ENCODE results near the gene FAM43A.

FAM43A gene

GRCh38 chr3:194711913-194712312, 26.2 kb downstream of the FAM43A start:
- DNase-seq (ENCODE audit: low read depth): peak; percentile 94

GRCh38 chr3:194713299-194714136, 27.8 kb downstream of the FAM43A start:
- no peak for DNase-seq (ENCODE audit: low read depth)

DNA sequence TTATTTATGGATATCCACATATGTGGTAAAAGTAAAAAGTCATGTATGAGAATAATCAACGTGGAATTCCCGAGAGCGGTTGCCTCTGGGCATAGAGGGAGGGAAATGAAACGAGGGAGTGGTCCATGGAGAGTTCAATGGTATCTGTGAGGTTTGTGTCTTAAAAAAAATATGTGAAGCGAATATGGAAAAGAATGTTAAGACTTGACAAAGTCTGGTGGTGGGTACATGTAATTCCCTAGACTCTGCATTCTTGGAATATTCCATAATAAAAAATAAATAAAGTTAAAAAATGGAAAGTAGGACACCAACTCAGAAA, 28.4 kb downstream of the FAM43A start:
- no peak for DNase-seq (ENCODE audit: low read depth)

DNA sequence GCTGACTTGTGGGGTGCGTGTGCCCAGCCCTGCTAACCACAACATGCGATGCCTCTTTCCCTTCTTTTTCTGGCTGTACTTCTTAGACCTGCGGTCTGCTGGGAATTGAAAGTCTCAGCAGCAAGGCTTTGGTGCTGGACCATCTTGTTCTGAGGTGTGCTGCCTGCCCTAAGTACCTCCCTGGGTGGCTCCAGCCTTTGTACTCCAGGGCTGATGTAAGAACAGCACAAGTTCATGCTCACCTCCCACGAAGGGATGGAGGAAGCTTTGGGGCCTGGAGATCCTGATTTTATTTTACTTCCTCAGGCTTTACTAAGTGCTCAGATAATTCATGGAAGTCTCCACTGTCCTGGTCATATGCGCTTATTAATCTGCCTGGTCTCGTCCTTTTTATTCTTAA, 28.9 kb downstream of the FAM43A start:
- no peak for DNase-seq (ENCODE audit: low read depth)

DNA sequence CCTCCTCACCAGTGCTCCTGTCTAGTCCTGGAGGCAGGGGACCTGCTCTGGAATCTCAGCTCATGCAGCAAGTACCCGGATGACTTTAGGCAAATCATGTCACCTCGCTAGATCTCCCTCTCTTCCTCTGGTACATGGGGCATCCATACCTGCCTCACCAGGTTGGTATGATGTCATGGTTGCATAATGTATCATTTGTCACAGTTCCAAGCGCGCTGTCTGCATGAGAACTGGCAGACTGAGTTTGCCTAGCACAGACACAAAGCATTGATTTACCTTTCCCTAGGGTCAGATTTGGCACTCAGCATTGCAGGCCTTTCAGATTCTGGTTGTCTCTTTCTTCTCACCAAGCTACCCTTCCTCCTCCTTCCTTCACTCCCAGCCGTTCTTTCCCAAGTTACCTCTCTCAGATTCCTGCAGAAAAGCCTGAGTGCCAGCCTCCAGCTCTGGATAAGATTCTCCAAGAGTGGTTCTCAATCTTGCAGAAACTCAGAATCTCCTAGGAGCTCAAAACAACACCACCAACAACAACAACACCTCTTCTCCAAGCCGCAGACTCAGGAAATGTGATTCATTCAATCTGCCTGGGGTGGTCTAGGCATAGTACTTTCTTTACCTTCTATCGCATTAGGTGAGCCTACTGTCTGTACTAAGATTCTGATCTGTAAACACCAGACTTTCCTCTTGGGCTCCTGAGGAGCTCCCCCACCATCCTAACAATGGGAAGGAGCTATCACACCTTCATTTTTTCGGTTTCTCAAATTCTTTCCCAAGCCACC, 29.5 kb downstream of the FAM43A start:
- DNase-seq (ENCODE audit: low read depth): no peak

DNA sequence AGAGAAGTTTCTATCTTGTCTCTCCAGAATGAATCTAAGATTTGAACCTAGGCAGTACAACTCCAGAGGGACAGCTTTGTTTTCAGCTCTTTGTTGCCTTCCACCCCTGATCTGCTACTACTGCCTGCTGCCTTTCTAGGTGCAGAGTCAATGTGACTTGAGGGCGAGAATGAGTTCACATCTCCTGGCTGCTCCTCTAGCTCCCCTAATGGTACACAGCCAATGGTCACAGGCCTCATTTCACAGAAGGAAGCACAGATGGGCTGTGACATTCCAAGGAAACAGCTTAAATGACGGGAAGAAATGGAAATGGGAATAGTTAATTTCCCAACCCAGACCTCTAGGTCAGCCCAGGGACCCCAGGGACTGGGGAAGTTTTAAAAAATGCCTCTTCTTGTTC, 32.4 kb downstream of the FAM43A start:
- no peak for DNase-seq (ENCODE audit: low read depth)

GRCh38 chr3:194720048-194720447, 34.4 kb downstream of the FAM43A start:
- DNase-seq (ENCODE audit: low read depth): no peak

DNA sequence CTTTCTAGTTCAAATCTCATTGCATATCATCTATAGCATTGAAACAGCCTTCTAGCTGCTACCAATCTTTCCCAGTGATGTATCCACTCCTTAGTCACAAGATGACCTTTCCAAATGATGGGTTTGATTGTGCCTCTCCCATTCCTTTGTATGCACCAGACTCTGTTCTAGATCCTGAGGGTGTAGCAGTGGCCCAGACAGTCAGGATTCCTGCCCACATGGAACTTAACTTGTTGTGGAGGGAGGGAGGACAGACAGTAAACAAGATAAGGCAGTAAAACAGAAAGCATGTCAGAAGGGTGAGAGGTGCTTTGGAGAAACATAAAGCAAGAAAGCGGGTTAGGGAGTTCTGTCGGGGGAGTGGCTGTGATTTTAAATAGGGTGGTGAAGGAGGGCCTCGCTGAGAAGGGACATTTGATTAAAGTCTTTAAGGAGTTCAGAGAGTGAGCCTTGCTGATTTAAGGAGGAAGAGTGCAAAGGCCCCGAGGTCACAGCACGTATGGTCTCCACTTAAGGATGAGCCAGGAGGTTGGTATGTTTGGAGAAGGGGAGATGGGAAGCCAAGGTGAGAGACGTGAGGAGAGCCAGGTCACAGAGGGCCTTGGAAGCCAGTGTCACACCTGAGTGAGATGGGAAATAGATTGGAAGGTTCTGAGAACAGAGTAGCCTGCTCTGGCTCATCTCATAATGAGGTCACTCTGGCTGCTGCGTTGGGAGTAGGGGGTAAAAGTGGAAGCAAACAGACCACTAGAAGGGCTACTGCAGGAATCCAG, 38.3 kb downstream of the FAM43A start:
- DNase-seq (ENCODE audit: low read depth): no peak

DNA sequence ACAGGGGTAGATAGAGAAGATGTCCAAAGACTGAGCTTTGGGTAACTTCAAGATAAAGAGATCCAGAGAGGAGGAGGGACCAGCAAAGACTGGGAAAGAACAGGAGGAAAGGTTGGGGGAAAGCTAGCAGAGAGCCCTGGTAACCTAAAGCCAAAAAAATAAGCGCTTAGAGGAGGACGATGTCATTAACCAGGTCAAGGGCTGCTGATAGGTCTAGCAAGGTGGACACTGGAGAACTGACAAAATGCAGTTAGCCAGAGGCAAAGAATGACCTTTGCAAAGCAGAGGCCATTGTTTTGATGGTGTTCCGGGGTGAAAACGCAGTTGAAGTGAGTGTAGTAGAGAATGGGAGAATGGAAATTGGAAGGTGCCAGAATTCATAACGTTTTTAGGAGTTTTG, 39.7 kb downstream of the FAM43A start:
- no peak for DNase-seq (ENCODE audit: low read depth)

DNA sequence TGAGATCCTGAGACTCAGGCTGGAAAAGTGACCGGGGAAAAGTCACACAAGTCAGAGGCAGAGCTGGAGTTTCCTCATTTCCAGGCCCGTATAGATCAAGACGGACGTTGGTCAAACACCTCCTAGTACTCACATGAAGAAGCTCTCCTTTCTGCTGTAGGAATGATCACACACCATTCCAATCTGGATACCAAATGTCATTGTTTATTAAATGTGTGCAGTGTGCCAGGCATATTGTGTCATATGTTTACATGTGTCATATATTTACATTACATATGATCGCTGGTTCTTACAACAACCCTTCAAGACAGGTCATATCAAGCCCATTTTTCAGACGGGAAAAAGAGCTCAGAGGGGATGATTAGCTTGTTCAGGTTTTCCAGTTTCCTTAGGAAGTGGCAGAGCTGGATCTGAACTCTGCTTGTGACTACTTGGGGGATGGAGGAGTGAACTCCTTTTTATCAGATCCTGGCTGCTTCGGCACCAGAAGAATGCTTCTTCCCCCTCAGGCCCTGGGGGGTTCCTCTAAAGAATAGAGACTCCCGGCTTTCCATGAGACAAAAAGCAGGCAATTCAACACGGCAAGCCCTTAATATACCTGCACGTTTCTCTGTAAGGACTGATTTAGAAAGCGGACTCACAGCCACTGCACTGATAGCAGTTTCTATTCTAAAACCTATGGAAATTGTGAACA, 41.9 kb downstream of the FAM43A start:
- no peak for DNase-seq (ENCODE audit: low read depth)

- no peak for DNase-seq (ENCODE audit: low read depth)
These were observed 43.3 kb downstream of the FAM43A start for GRCh38 chr3:194728986-194729385.

GRCh38 chr3:194730365-194730764, 44.7 kb downstream of the FAM43A start:
- DNase-seq (ENCODE audit: low read depth): no peak

- DNase-seq (ENCODE audit: low read depth): no peak
These were observed 45.9 kb downstream of the FAM43A start for GRCh38 chr3:194731506-194732073.

- no peak for DNase-seq (ENCODE audit: low read depth)
These were observed 46.9 kb downstream of the FAM43A start for GRCh38 chr3:194732617-194733016.

DNA sequence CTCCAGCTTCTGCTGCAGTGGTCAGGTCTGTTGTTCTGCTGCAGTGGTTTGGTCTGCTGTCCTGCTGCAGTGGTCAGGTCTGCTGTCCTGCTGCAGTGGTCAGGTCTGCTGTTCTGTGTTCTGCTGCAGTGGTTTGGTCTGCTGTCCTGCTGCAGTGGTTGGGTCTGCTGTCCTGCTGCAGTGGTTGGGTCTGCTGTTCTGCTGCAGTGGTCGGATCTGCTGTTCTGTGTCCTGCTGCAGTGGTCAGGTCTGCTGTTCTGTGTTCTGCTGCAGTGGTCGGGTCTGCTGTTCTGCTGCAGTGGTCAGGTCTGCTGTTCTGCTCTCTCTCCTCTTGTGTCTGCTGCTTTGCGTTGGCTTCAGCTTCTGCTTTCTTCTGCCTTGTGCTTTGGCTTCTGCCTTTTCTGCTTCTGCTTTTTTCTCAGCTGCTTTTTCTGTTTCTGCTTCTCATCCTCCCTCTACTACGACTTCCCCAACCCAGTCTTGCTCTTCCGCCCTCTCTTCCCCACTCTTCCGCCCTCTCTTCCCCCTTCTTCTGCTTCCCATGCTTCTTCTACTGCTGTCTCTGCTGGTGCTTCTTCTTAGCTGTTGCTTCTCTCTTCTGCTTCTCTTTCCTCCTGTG, 50.7 kb downstream of the FAM43A start:
- DNase-seq (ENCODE audit: low read depth): no peak

DNA sequence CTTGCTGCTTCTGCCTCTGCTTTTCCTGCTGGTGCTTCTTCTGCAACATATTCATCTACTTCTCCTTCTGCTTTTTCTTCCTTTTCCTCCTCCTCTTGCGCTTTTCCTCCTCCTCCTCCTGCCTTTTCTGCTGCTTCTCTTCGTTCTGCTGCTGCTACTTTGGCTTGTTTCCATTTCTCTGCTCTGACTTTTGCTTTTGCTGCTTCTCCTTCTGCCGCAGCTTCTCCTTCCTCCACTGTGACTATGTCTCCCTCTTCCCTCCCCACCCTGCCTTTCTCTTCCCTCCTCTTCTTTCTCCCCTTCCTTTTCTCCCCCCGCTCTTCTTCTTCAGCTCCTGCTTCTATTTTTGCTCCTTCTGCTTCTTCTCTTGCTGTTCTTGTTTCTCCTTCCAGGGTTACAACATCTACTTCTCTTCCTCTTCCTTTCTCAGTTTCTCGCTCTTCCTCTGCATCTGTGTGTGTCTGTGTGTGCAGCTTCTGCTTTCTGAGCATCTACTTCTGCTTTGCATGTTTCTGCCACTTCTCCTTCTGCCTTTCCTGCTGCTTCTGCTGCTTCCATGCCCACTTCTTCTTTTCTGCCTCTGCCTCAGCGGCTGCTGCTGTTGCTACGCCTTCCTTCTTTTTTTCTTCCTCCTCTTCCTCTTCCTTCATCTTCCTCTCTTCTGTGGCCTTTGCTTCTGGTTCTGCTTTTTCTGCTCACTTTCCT, 51.4 kb downstream of the FAM43A start:
- DNase-seq (ENCODE audit: low read depth): no peak

All from non-pigmented ciliary epithelial cell (primary cell).